Measurements from ENCODE around the gene VSX2.

DNA sequence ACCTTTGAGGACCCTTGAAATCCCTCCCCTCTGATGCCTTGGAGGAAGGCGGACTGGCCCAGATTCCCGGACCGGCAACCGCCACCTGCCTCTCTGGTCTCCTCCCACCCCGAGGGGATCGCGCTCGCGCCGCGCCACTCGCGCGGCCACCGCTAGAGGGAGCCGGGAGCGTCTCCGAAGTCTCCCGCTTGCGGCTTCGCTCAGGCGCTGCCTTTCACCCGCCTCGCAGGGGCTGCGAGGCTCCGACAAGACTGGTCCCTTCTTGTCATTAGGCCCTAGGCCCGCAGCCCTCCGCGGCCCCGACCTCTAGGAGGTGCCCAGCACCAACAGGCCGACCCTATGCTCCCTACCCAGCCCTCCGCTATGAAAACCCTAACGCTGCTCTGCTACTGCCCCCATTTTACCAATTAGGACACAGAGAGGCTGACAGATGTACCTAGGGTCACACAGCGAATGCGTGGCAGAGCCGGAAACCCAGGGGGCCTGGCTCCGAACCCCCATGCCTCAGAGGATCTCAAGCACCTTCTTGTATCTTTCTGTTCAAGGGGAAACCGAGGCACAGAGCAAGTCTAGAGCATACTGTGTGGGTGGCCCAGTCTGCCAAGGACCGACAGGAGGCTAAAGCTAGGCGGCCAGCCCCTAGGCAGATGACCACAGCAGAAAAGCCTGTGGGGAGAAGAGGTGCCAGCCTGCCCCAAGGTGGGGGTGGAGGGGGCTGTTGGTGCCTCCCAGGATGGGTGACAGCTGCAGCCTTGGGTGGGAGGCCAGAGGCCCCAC is 21.4 kb upstream of the VSX2 start:
- no peak for TF ChIP-seq TAF1 (IDR thresholded peaks at IDR 0.05; ENCODE audit: borderline replicate concordance, low read depth, low read length)
- TF ChIP-seq, protein P1, sequence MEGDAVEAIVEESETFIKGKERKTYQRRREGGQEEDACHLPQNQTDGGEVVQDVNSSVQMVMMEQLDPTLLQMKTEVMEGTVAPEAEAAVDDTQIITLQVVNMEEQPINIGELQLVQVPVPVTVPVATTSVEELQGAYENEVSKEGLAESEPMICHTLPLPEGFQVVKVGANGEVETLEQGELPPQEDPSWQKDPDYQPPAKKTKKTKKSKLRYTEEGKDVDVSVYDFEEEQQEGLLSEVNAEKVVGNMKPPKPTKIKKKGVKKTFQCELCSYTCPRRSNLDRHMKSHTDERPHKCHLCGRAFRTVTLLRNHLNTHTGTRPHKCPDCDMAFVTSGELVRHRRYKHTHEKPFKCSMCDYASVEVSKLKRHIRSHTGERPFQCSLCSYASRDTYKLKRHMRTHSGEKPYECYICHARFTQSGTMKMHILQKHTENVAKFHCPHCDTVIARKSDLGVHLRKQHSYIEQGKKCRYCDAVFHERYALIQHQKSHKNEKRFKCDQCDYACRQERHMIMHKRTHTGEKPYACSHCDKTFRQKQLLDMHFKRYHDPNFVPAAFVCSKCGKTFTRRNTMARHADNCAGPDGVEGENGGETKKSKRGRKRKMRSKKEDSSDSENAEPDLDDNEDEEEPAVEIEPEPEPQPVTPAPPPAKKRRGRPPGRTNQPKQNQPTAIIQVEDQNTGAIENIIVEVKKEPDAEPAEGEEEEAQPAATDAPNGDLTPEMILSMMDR (IDR thresholded peaks at IDR 0.05) = peak; percentile 87
- TF ChIP-seq, protein P2, sequence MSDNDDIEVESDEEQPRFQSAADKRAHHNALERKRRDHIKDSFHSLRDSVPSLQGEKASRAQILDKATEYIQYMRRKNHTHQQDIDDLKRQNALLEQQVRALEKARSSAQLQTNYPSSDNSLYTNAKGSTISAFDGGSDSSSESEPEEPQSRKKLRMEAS (IDR thresholded peaks at IDR 0.05; ENCODE audit: low read depth) = no peak
- TF ChIP-seq, protein P3, sequence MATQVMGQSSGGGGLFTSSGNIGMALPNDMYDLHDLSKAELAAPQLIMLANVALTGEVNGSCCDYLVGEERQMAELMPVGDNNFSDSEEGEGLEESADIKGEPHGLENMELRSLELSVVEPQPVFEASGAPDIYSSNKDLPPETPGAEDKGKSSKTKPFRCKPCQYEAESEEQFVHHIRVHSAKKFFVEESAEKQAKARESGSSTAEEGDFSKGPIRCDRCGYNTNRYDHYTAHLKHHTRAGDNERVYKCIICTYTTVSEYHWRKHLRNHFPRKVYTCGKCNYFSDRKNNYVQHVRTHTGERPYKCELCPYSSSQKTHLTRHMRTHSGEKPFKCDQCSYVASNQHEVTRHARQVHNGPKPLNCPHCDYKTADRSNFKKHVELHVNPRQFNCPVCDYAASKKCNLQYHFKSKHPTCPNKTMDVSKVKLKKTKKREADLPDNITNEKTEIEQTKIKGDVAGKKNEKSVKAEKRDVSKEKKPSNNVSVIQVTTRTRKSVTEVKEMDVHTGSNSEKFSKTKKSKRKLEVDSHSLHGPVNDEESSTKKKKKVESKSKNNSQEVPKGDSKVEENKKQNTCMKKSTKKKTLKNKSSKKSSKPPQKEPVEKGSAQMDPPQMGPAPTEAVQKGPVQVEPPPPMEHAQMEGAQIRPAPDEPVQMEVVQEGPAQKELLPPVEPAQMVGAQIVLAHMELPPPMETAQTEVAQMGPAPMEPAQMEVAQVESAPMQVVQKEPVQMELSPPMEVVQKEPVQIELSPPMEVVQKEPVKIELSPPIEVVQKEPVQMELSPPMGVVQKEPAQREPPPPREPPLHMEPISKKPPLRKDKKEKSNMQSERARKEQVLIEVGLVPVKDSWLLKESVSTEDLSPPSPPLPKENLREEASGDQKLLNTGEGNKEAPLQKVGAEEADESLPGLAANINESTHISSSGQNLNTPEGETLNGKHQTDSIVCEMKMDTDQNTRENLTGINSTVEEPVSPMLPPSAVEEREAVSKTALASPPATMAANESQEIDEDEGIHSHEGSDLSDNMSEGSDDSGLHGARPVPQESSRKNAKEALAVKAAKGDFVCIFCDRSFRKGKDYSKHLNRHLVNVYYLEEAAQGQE (IDR thresholded peaks at IDR 0.05; ENCODE audit: low read depth, low read length) = no peak
- no peak for TF ChIP-seq EP300 (IDR thresholded peaks at IDR 0.05; ENCODE audit: borderline replicate concordance in 1 of 2, low read depth in 1 of 2, low read length in 1 of 2)
- TF ChIP-seq RXRA (IDR thresholded peaks at IDR 0.05; ENCODE audit: borderline replicate concordance, low read depth) = no peak
- no peak for TF ChIP-seq NFIC (IDR thresholded peaks at IDR 0.05; ENCODE audit: borderline replicate concordance)
- no peak for TF ChIP-seq ELF1 (IDR thresholded peaks at IDR 0.05)
- no peak for TF ChIP-seq GABPA (IDR thresholded peaks at IDR 0.05; ENCODE audit: low read depth)
- TF ChIP-seq POLR2AphosphoS5 (IDR thresholded peaks at IDR 0.05; ENCODE audit: low read depth, low read length) = no peak
- TF ChIP-seq, protein P4, sequence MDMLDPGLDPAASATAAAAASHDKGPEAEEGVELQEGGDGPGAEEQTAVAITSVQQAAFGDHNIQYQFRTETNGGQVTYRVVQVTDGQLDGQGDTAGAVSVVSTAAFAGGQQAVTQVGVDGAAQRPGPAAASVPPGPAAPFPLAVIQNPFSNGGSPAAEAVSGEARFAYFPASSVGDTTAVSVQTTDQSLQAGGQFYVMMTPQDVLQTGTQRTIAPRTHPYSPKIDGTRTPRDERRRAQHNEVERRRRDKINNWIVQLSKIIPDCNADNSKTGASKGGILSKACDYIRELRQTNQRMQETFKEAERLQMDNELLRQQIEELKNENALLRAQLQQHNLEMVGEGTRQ (IDR thresholded peaks at IDR 0.05; ENCODE audit: borderline replicate concordance, low read depth, low read length) = no peak
- no peak for TF ChIP-seq YY1 (IDR thresholded peaks at IDR 0.05; ENCODE audit: low read depth)
- peak; percentile 58 for TF ChIP-seq RAD21 (IDR thresholded peaks at IDR 0.05; ENCODE audit: low read length)
- TF ChIP-seq JUND (IDR thresholded peaks at IDR 0.05) = no peak

All from SK-N-SH (cell line).